Activated CD4-positive, alpha-beta T cell treated with anti-CD3 and anti-CD28 coated beads, Interleukin-2, Interleukin-6, amounts not matched to agents 100 ng/mL and 50 ng/mL, durations not matched to agents 16 hours and 8 hours (primary cell): ENCODE data around the gene ATP13A5.
A peak's percentile ranks its signal among the peaks of the same experiment; 100 is the strongest.

Experiments used
- DNase-seq: peaks from one replicate; pipeline ENCODE4 v3.0.0-alpha.2; 2020

Gene ATP13A5

DNA sequence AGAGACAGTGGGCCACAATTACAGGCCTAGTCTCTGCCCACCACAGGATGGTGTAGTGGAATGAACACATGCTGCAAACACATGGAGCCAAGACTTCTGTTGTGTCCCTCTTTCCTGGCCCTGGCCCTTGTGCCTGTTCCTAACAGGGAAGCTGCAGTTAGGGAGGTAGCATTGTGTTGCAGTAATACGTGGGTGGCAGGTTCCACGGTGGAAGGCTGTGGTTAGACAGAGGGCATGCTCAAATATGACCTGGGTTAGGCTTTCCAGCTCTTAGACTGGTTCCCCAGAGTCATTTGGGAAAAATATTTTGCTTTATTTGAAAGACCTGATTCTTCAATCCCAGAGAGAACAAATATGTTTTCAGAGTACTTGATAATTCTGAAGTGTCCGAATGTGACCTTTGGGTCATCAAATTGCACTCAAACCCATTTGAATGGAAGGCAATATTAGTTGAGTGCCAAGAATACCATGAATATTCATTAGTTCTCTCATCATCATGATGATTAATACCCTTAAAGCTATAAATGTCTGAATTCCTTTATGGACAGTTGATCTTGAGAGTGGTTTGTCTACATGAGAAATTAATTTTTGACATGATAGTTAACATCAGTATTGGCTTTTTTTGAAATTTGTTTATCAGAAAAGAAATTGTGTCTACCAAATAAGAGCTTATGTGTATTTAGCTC lies 109.1 kb downstream of the ATP13A5 start:
- DNase-seq, result no peak

DNA sequence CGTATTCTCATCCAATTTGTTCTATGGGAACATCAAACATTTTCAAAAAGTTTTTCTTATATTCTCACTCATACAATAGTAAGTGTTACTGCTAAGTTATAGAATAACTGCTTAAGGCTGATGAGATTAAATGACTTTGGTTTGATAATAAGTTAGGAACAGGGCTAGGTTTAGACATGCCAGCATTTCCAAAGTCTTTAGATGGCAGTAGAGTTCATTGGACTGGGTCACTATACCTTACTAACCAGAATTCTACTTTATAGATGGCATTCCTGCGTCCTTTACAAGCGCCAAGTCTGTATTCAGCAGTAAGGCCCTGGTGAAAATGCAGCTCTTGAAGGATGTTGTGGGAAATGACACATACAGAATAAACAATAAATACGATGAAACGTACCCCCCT lies 115.8 kb downstream of the ATP13A5 start:
- DNase-seq, result no peak

DNA sequence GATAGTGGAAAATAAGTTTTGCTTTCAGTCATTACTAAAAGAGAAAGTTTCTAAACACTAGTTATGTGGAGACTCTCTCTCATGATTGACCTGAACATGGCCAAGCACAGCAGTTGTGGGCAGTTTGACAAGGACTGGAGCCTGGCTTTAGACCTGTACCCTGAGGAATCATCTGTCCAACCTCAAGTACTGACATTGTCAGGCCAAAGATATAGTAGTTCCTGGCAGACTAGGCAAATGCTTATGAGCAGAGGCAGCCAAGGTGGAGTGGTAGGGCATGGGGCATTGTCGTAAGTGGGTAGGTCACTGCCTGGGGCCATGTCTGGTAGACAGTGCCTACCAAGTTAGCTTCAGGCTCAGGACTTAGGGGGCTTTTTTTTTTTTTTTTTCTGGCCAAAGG lies 116.6 kb downstream of the ATP13A5 start:
- DNase-seq, result no peak

DNA sequence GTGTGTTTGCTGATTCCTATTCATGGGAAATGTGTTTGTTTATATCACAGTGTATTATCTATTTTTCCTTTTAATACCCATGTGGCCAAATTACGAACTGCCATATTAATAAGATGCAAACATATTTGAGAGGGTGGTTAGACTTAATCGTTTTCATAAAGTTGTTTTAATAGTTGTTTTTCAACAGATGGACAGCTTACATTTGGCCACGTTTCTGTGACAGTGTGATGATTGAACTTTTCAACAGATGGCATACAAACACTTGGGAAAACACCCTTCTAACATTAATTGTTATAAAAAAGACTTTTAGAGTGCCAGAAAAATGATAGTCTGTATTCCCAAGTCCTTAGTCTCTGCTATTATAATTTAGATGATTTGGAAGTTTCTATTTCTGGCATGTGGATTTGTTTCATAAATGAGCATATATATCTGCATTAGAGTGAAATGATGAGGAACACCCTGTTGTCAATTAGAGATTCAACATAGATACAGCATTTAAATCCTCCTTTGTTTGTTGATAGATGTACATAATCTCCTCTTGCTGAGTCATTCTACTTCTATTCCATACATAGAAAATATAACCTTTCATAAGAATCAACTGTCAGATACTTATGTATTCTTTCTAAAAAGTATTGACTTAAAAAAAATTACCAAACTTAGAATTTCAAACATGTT lies 124.4 kb downstream of the ATP13A5 start:
- DNase-seq, result no peak

DNA sequence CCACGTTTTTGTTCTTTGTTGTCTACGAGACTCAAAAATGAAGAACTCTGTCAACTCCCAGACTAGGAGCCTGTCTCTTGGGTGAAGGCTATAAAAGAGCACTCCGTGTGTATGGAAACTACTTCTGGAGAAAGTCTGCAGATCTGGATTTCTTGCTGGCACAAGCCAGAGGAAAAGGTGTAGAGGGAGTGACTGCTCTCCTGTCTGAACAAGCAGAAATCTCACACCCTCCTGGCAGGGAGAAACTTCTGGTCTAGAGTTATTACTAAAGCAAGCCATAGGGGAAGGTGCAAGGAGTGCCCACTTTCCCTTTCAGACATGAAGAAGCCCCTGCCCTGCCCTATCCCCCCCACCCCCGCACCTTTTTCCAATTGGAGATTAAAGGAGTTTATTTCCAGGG lies 128.1 kb downstream of the ATP13A5 start:
- DNase-seq, result no peak

DNA sequence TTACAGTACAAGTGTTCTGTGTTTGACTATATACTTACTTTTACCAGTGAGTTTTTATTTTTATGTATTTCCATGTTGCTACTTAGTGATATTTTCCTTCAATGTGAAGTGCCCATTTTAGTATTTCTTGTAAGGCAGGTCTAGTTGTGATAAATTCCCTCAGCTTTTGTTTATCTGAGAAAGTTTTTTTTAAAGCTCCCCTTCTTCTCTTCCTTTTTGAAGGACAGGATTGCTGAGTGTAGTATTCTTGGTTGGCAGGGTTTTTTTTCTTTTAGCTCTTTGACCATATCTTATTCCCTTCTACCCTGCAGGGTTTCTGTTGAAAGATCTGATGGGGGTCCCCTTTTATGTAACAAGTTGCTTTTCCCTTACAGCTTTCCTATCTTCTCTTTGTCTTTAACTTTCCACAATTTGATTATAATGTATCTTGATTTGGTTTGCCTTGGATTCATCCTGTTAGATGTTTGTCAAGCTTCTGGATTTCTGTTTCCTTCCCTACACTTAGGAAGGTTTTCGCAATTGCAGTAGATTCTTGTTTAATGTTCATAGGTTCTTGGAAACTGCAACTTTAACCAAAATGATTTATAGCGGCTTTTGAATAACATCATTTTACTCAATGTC lies 129.6 kb downstream of the ATP13A5 start:
- no peak for DNase-seq

DNA sequence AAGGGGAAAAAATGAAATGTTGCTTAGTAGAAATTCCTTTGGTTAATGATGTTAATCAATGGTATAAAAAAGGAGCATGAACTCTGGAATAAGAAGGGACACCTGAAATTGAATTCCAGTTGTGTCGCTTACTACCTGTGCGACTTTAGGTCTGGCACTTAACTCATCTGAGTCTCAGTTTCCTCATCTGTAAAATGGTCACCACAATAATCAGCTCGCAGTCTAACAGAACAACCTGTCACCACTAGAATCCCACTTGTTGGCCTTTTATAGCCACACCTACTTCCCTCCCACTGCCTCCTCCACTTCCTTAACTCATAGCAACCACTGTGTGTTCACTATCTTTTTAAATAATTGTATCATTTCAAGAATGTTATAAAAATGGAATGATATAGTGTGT lies 135.0 kb downstream of the ATP13A5 start:
- no peak for DNase-seq

DNA sequence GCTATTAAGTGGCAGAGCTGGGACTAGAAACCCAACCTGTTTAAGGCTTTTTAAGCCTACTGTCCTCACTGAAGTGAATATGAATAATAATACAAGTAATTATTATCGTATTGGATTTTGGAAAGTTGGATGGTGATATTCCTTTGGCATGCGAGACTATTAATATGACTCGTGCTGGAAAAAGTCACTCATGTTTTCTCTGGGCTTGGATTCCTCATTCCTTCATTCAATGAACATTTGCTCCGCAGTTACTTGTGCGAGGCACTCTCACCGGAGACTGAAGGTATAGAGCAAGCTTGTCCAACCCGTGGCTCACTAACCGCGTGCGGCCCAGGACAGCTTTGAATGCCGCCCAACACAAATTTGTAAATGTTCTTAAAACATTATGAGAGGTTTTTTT lies 136.8 kb downstream of the ATP13A5 start:
- no peak for DNase-seq

DNA sequence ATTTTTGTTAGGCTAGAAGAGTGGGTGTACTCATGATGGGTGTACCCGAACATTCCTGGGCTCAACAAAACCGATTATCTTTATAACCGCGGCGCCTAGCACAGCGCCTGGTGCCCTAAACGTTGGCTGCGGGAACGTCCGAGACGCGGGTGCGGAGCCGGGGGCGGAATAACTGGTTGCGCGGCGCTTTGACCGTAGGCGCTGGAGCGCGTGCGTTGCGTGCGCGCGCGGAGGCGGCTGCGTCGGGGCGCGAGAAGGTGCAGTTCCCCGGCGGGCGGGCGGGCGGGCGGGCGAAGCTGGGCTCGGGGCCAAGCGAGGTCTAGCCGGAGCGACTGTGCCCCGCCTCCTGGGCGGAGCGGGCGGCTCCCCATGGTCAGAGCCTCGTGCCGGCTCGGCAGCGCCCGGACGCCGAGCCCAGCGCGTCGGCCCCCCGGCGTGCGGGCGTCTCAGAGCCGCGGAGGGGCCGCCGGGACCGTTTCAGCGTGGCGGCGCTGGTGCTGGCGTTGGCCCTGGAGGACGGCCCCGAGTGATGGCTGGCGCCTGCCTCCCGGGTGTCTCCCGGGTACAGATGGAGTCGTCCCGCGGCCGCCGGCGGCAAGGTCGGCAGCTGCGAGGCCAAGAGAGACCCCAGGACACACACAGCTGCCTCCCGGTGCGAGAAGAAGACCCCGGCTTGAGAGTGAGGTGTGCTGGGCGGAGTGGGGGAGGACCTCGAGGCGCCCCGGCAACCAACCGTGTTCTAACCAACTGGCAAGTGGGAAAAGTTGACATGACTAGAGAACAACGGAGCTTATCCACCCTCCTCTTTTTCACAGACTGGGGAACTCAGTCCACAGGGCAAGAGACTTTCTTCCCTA lies 137.5 kb downstream of the ATP13A5 start, which contains the start of gene PLAAT1:
TSS of gene PLAAT1 (plus strand) at position 373 of the 857 bp plus-strand sequence. CDS start 14,429 bp downstream, outside the sequence.
- peak; percentile 29 for DNase-seq

DNA sequence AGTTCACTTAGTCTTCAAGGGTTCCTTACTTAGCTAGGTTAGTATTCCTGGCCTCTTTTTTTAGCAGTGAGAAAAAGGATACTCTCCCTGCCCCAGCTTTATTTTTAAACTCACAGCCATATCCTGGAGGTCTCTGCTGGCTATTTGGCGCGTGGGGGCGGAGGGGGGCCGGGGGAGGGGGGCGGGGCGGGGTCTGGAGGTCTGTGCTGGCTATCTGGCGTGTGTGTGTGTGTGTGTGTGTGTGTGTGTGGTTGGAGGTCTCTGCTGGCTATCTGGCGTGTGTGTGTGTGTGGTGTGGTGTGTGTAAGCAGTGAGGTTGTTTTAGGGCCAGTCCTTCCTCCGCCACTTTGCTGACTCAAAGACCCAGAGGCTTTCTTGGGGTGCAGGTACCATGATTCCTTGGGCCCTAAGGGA lies 138.1 kb downstream of the ATP13A5 start:
- no peak for DNase-seq

DNA sequence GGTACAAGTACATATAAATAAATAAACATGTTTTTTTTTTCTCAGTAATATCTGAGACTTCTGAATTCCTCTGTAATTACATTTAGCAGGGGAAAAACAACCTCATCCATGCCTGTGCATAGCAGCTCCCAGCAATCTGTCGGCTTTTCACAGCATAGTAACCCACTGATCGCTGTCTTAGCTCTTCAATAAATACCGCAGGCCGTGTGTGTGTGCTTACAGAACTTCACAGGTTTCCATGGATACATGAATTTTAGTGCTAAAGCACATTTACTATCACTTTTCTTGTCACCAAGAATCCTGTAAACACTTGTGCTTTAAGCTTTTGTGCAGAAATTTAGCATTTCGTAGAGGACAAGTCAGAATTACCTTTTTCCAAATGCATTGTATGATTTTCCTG lies 141.5 kb downstream of the ATP13A5 start:
- no peak for DNase-seq

DNA sequence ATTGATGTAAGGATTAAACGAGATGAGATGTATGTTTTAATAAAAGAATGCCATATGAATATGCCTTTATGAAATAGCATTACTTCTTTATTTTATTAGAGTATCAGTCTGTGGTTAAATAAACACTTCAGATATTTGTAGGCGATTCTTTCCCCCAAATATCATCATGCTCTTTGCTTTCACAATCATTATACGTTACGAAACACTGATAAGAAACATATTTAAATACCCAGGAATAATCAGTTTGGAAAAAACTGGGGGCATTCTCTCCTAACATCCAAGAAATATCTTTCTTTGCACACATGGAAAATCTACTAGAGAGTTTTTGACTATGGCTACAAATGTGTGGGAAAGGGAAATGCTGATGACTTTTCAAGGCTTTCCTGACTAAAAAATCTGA lies 142.0 kb downstream of the ATP13A5 start:
- no peak for DNase-seq

DNA sequence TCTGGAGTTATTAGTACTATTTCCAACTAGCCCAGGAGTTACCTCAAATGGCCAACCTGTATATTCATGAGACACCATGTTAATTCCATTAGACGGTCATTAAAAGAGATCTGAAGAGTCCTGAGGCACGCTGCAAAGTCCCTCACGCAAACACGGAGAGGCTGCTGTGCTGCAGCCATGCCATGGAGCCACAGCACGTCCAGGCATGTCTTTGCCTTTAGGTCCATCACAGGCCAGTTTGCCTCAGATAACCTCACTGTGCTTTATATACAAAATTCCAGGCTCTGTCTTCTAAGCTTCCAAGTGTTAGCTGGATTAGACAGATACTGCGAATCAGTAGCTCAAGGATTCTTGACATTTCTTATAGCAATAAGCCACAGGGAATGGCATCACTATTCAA lies 147.4 kb downstream of the ATP13A5 start:
- no peak for DNase-seq

DNA sequence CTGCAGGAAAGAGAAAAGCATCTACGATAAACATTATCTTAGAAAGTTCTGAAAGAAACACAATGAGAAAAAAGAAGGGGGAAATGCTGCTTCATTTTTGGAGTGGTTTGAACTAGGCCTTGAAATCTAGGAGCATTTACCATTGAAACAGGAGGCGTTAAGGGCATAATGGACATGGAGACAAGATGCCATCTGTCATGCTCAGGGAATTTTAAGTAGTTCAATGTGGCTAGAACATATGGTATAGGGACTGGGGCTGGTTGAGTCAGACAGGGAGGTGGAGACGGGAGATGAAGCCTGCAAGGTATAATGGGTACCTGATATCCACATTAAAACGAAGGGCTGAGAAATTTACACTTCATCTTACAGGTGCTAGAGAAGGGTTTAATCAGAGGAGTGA lies 147.9 kb downstream of the ATP13A5 start:
- DNase-seq, result no peak

DNA sequence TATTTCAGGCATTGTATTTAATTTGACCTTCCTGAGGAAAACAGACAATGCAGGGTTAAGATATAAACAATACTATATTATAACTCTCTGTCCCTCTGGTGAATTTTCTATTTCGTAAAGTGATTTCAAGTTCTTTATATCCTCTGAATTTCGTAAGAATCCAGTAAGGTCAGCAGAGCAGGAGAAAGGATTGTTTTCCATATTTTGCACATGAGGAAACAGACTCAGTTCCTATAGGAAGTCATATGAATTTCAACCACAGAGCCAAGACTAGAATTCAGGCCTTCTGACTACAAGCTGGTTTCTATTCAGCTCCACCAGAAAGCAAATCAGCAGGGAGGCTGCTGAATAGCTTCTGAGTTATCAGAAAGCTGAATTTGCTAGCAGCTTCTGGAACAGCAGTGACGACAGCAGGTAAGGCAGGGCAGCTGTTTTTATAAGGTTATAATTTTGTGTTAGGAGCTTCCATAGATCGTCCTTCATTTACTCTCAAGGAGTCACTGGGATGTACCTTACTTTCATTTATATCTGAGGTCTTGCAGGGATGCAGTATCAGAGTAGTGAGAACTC lies 148.6 kb downstream of the ATP13A5 start:
- DNase-seq, result no peak

DNA sequence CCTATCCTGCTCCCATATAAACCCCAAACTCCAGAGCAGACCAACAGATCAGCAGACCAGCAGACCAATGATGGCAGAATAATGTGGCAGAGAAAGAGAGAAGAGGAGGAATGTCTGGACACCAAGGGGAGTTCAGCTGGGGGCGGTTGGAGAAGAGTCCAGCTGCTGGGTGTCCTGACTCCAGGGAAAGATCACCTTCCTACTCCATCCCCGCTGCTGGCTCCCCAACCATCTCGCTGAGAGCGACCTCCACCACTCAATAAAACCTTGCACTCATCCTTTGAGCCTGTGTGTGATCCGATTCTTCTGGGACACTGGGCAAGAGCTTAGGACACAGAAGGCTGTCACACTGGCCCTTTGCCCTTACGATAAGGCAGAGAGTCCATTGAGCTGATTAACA lies 150.3 kb downstream of the ATP13A5 start:
- DNase-seq, result no peak

DNA sequence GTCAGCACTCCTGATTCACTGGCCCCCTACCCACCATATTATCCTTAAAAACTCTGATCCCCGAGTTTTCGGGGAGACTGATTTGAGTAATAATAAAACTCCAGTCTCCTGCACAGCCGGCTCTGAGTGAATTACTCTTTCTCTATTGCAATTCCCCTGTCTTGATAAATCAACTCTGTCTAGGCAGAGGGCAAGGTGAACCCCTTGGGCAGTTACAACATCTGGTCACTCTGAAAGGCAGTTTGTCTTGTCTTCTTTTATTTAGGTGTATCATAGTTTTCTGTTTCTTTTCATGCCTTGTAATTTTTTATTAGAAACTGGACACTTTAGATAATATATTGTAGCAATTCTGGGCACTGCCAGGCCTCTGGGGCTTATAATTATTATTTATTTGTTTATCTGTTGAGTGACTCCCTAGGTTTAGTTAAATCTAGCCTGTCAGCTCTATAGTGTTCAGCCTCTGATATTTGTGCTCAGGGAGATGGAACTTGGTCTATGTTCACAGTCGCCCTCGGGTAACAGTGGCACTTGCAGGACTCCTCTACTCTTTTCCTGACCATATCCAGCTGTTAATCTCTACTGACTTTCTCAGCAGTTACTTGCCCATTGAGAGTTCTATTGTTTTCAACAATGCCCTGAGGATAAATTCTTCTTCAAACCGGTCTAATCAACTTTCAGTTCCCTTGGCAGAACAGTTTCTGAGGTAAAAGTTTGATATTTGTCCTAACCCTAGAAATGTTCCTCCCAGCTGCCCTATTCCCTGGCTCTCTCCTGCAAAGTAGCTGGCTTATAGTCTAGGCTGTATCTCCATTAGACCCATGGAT lies 153.0 kb downstream of the ATP13A5 start:
- DNase-seq, result no peak
